ENCODE measurements around the gene CLTB. TPM values are rescaled to one million over a fixed set of nuclear protein-coding genes. Genes with fewer than 3 reads are reported as not detected.

The CLTB gene
- polyA plus RNA-seq, 1 of the 3 experiments (the other 2 are of a cell fraction): 91.2 TPM

GRCh38 chr5:176373100-176373818 is 43.1 kb downstream of the CLTB start:
- POLR2A ChIA-PET: interaction anchor here (2.1 to 2.3 kb wide), 2 partner anchors 11 to 15 kb away, joined by 7 read pairs; partner anchors contain the start of genes HIGD2A, KIAA1191 and NOP16
- Histone ChIP-seq H2AFZ (ENCODE audit: low read depth) (no peak overlapping the region), H3K4me1 (ENCODE audit: control insufficient read depth in 1 of 2, insufficient read depth in 2 of 2, low read depth in 1 of 2, low read length in 1 of 2) (no peaks in the 10 kb centered on the region), H3K79me2 (ENCODE audit: insufficient read depth) (no peaks in the 10 kb centered on the region), H3F3A (replicated peaks; ENCODE audit: insufficient read depth) (no peaks in the 10 kb centered on the region), H3K4me3 (ENCODE audit: low read depth in 2 of 2, low read length in 1 of 2) (no peak overlapping the region), H3K9me2 (no peaks in the 10 kb centered on the region), H3K4me2 (no peak overlapping the region), H3K27ac (ENCODE audit: low read depth in 2 of 2, low read length in 1 of 2) (no peak overlapping the region), H3K27me3 (ENCODE audit: insufficient read depth) (no peaks in the 10 kb centered on the region), H3K9ac (no peak overlapping the region), H4K20me1 (ENCODE audit: insufficient read depth) (no peaks in the 10 kb centered on the region), H3K36me3 (replicated peaks in 1 of 2; ENCODE audit: control insufficient read depth in 1 of 2, insufficient read depth in 2 of 2, low read length in 1 of 2) (peaks cover 4 to 18% of the 10 kb centered on the region in 2 experiments), H3K9me3 (no peaks in the 10 kb centered on the region)
- no peak for DNase-seq
- CTCF ChIA-PET: no interaction called here
- TF ChIP-seq TAF1 (IDR thresholded peaks at IDR 0.05; ENCODE audit: borderline replicate concordance, low read depth, low read length) (no peak), NRF1 (IDR thresholded peaks at IDR 0.05; ENCODE audit: low read depth, low read length) (no peak), NFIC (IDR thresholded peaks at IDR 0.05; ENCODE audit: borderline replicate concordance) (no peak), IRF3 (IDR thresholded peaks at IDR 0.05; ENCODE audit: low read depth, low read length) (no peak), TCF12 (IDR thresholded peaks at IDR 0.05) (no peak)
- 94% methylated on average over 7 of the region's 7 CpGs for WGBS (ENCODE audit: low lambda C conversion rate)

- H3F3A ChIP-seq (replicated peaks; ENCODE audit: insufficient read depth): no peaks in the 10 kb centered on the region
- H3K36me3 ChIP-seq (replicated peaks in 1 of 2; ENCODE audit: control insufficient read depth in 1 of 2, insufficient read depth in 2 of 2, low read length in 1 of 2): peaks cover 4 to 25% of the 10 kb centered on the region in 2 experiments
- WGBS (ENCODE audit: low lambda C conversion rate): 94% methylated on average over 13 of the region's 13 CpGs
- no peaks in the 10 kb centered on the region for H4K20me1 ChIP-seq (ENCODE audit: insufficient read depth)
- no peak for TF ChIP-seq MEF2A (IDR thresholded peaks at IDR 0.05; ENCODE audit: borderline replicate concordance, low read depth)
- TF ChIP-seq RAD21 (IDR thresholded peaks at IDR 0.05; ENCODE audit: low read length): no peak
- no peak for TF ChIP-seq SMC3 (IDR thresholded peaks at IDR 0.05; ENCODE audit: low read depth, low read length)
- no peak for TF ChIP-seq SIN3A (IDR thresholded peaks at IDR 0.05; ENCODE audit: borderline replicate concordance, low read depth, low read length)
- TF ChIP-seq ZBTB33 (IDR thresholded peaks at IDR 0.05; ENCODE audit: borderline replicate concordance, low read depth): no peak
- no peak for TF ChIP-seq TCF12 (IDR thresholded peaks at IDR 0.05)
- TF ChIP-seq FOXM1 (IDR thresholded peaks at IDR 0.05; ENCODE audit: low read depth): no peak
- no peak for TF ChIP-seq USF1 (IDR thresholded peaks at IDR 0.05; ENCODE audit: borderline replicate concordance, low read depth)
- TF ChIP-seq MAX (IDR thresholded peaks at IDR 0.05; ENCODE audit: low read depth): no peak
- no peak for TF ChIP-seq TAF1 (IDR thresholded peaks at IDR 0.05; ENCODE audit: borderline replicate concordance, low read depth, low read length)
- TF ChIP-seq USF2 (IDR thresholded peaks at IDR 0.05; ENCODE audit: borderline replicate concordance, low read depth, low read length): no peak
- TF ChIP-seq TEAD4 (IDR thresholded peaks at IDR 0.05; ENCODE audit: borderline replicate concordance, insufficient read depth): no peak
- TF ChIP-seq NRF1 (IDR thresholded peaks at IDR 0.05; ENCODE audit: low read depth, low read length): no peak
- no peak for TF ChIP-seq POLR2AphosphoS5 (IDR thresholded peaks at IDR 0.05; ENCODE audit: low read depth, low read length)
- TF ChIP-seq GABPA (IDR thresholded peaks at IDR 0.05; ENCODE audit: low read depth): no peak
- no peak for TF ChIP-seq YY1 (IDR thresholded peaks at IDR 0.05; ENCODE audit: low read depth)
- TF ChIP-seq NFIC (IDR thresholded peaks at IDR 0.05; ENCODE audit: borderline replicate concordance): no peak
- no peak for TF ChIP-seq ELF1 (IDR thresholded peaks at IDR 0.05)
- no peak overlapping the region for H3K4me2 ChIP-seq
- no peaks in the 10 kb centered on the region for H3K27me3 ChIP-seq (ENCODE audit: insufficient read depth)
- POLR2A ChIA-PET: interaction anchor here (2.1 kb wide), 1 partner anchor 10 kb away, joined by 7 read pairs; the partner anchor contains the start of gene KIAA1191
- CTCF ChIA-PET: interaction anchor here (0.9 kb wide), 1 partner anchor 642 kb away, joined by 3 read pairs; no protein-coding TSS in a partner anchor
- no peaks in the 10 kb centered on the region for H3K79me2 ChIP-seq (ENCODE audit: insufficient read depth)
- no peaks in the 10 kb centered on the region for H3K9me2 ChIP-seq
- H2AFZ ChIP-seq (ENCODE audit: low read depth): no peak overlapping the region
- no peak for DNase-seq
- H3K4me3 ChIP-seq (ENCODE audit: low read depth in 2 of 2, low read length in 1 of 2): no peak overlapping the region
- no peak overlapping the region for H3K9ac ChIP-seq
- H3K4me1 ChIP-seq (ENCODE audit: control insufficient read depth in 1 of 2, insufficient read depth in 2 of 2, low read depth in 1 of 2, low read length in 1 of 2): no peaks in the 10 kb centered on the region
- H3K9me3 ChIP-seq: no peaks in the 10 kb centered on the region
- no peak overlapping the region for H3K27ac ChIP-seq (ENCODE audit: low read depth in 2 of 2, low read length in 1 of 2)
Observed at GRCh38 chr5:176371621-176372539, 44.5 kb downstream of the CLTB start.
